ENCODE data around the gene C11orf68. TPM values are rescaled to one million over a fixed set of nuclear protein-coding genes. Genes with fewer than 3 reads are reported as not detected.

Gene C11orf68
- total RNA-seq, 2 experiments from 2014 or later = 10.7 to 28.1 TPM

- Histone ChIP-seq H3K9me2 (ENCODE audit: insufficient read depth, low read length) (no peaks in the 10 kb centered on the region), H3K9me3 (ENCODE audit: low read length) (no peaks in the 10 kb centered on the region), H3K27ac (ENCODE audit: low read depth, low read length, poor library complexity, severe bottlenecking) (no peak within 1 kb of the TSS), H3K4me3 (ENCODE audit: low read depth, low read length, poor library complexity, severe bottlenecking) (peak within 1 kb of the TSS; percentile 65), H4K20me1 (ENCODE audit: insufficient read depth, low read length) (no peaks in the 10 kb centered on the region), H2AFZ (ENCODE audit: low read length) (no peak within 1 kb of the TSS), H3K4me2 (ENCODE audit: low read length) (peak within 1 kb of the TSS; percentile 80), H3K79me2 (ENCODE audit: insufficient read depth, low read depth, low read length) (no peaks in the 10 kb centered on the region), H3K4me1 (ENCODE audit: insufficient read depth, low read length, poor library complexity, severe bottlenecking) (peaks cover 20% of the 10 kb centered on the region), H3K36me3 (ENCODE audit: insufficient read depth, low read length) (no peaks in the 10 kb centered on the region)
- POLR2A ChIA-PET = interaction anchor here (1.0 to 2.3 kb wide), 2 partner anchors 10 to 15 kb away, joined by 4 to 5 read pairs; partner anchors contain the start of gene CCDC85B
- TF ChIP-seq CTCF (conservative IDR thresholded peaks at IDR 0.05; ENCODE audit: low read length) (no peak), EZH2phosphoT487 (IDR thresholded peaks at IDR 0.05; ENCODE audit: borderline replicate concordance, low read depth, low read length) (no peak)
- no TSS peak for BruUV-seq (replicated peaks)
- CTCF ChIA-PET (ENCODE audit: unreplicated experiment) = no interaction called here
- DNase-seq (ENCODE audit: low spot score) = peak; percentile 68
- intact Hi-C loops (cut with micrococcal nuclease; ENCODE audit: unreplicated experiment) = loop anchor here (2.0 kb wide), 1 partner anchor 18 kb away; the partner anchor contains the start of genes C11orf68 and DRAP1
Observed at GRCh38 chr11:65900125-65900898, 18.6 kb downstream of the C11orf68 start, which contains the start of gene FOSL1. Gene FOSL1 (minus strand): TSS chr11:65900388. CDS start chr11:65900339, 49 bp downstream.

GRCh38 chr11:65899356-65900124, 19.3 kb downstream of the C11orf68 start:
- ChIA-PET CTCF (ENCODE audit: unreplicated experiment) (no interaction called here), POLR2A (no interaction called here)
- H3K79me2 ChIP-seq (ENCODE audit: insufficient read depth, low read depth, low read length) = no peaks in the 10 kb centered on the region
- no peak overlapping the region for H2AFZ ChIP-seq (ENCODE audit: low read length)
- no TSS peak for BruUV-seq (replicated peaks)
- intact Hi-C loops (cut with micrococcal nuclease; ENCODE audit: unreplicated experiment) = loop anchor here (2.0 kb wide), 1 partner anchor 19 kb away; the partner anchor contains the start of genes C11orf68 and DRAP1
- DNase-seq (ENCODE audit: low spot score) = peak; percentile 19
- no peaks in the 10 kb centered on the region for H3K9me3 ChIP-seq (ENCODE audit: low read length)
- H3K4me2 ChIP-seq (ENCODE audit: low read length) = peak overlapping the region; percentile 80
- TF ChIP-seq EZH2phosphoT487 (IDR thresholded peaks at IDR 0.05; ENCODE audit: borderline replicate concordance, low read depth, low read length) (no peak), CTCF (conservative IDR thresholded peaks at IDR 0.05; ENCODE audit: low read length) (no peak)
- H3K9me2 ChIP-seq (ENCODE audit: insufficient read depth, low read length) = no peaks in the 10 kb centered on the region
- H3K27ac ChIP-seq (ENCODE audit: low read depth, low read length, poor library complexity, severe bottlenecking) = no peak overlapping the region
- H4K20me1 ChIP-seq (ENCODE audit: insufficient read depth, low read length) = no peaks in the 10 kb centered on the region
- peak overlapping the region; percentile 65 for H3K4me3 ChIP-seq (ENCODE audit: low read depth, low read length, poor library complexity, severe bottlenecking)
- H3K4me1 ChIP-seq (ENCODE audit: insufficient read depth, low read length, poor library complexity, severe bottlenecking) = peaks cover 20% of the 10 kb centered on the region
- H3K36me3 ChIP-seq (ENCODE audit: insufficient read depth, low read length) = no peaks in the 10 kb centered on the region
